VCaP (cell line): ENCODE results near the gene SUN2.

Experiments used
- H3K27ac ChIP-seq: fragments of 450-650 bp; 2 replicates; pipeline ENCODE4 v1.5.1; 2017
- CTCF ChIP-seq: fragments of 450-650 bp; conservative IDR thresholded peaks from 2 replicates; pipeline ENCODE4 v1.5.1; 2017; ENCODE audit warnings: mild to moderate bottlenecking, moderate library complexity

SUN2 gene

GRCh38 chr22:38741166-38741565, 14.6 kb downstream of the SUN2 start:
- no peak for TF ChIP-seq CTCF
- H3K27ac ChIP-seq: no peak overlapping the region

GRCh38 chr22:38740754-38741153, 15.0 kb downstream of the SUN2 start:
- no peak overlapping the region for H3K27ac ChIP-seq
- TF ChIP-seq CTCF: no peak

GRCh38 chr22:38740116-38740723, 15.6 kb downstream of the SUN2 start:
- no peak overlapping the region for H3K27ac ChIP-seq
- no peak for TF ChIP-seq CTCF

- TF ChIP-seq CTCF: no peak
- no peak overlapping the region for H3K27ac ChIP-seq
Observed at GRCh38 chr22:38739300-38740055, 16.3 kb downstream of the SUN2 start.

GRCh38 chr22:38738475-38739070, 17.2 kb downstream of the SUN2 start:
- TF ChIP-seq CTCF: no peak
- H3K27ac ChIP-seq: no peak overlapping the region

GRCh38 chr22:38737302-38738060, 18.3 kb downstream of the SUN2 start:
- TF ChIP-seq CTCF: no peak
- H3K27ac ChIP-seq: no peak overlapping the region

GRCh38 chr22:38736257-38736570, 19.6 kb downstream of the SUN2 start:
- H3K27ac ChIP-seq: no peak overlapping the region
- no peak for TF ChIP-seq CTCF
